ENCODE data around the gene BOK. TPM values are rescaled to one million over a fixed set of nuclear protein-coding genes. Genes with fewer than 3 reads are reported as not detected.

Gene BOK
- total RNA-seq, 1 experiment from 2014 or later: 33.9 TPM

GRCh38 chr2:241551599-241551997, 6.9 kb upstream of the BOK start:
- H4K5ac ChIP-seq (ENCODE audit: insufficient read length, low read depth, low read length): no peak overlapping the region
- H3K9me3 ChIP-seq (ENCODE audit: control insufficient read depth, low read depth, low read length): no peaks in the 10 kb centered on the region
- no peaks in the 10 kb centered on the region for H3K79me1 ChIP-seq (ENCODE audit: insufficient read depth, low read depth, low read length, poor library complexity, severe bottlenecking)
- H3K23me2 ChIP-seq (ENCODE audit: insufficient read length, low read depth, low read length, poor library complexity, severe bottlenecking): no peaks in the 10 kb centered on the region
- H2BK12ac ChIP-seq (ENCODE audit: insufficient read length, low read depth, low read length): no peak overlapping the region
- TF ChIP-seq CTCF (conservative IDR thresholded peaks at IDR 0.05): no peak
- peaks cover 5% of the 10 kb centered on the region; the same call in 1 of the 2 replicates for H3K4me1 ChIP-seq (ENCODE audit: insufficient read depth, low read length)
- H3K27me3 ChIP-seq (ENCODE audit: insufficient read depth, low read length): no peaks in the 10 kb centered on the region
- H3K23ac ChIP-seq (ENCODE audit: insufficient read length, low read depth, low read length): no peak overlapping the region
- H4K8ac ChIP-seq (replicated peaks; ENCODE audit: insufficient read length, low read depth, low read length): no peak overlapping the region
- Mint-ChIP-seq H3K27ac (peak overlapping the region in 1 of 3 experiments; percentile 82; a peak in 1 of 7 replicates), H3K4me3 (no peak overlapping the region), H3K36me3 (ENCODE audit: insufficient read depth in 1 of 3, low read depth in 3 of 3) (no peaks in the 10 kb centered on the region; a peak in 1 of 7 replicates), H3K4me1 (peaks cover 13 to 14% of the 10 kb centered on the region in 2 experiments), H3K27me3 (ENCODE audit: low read depth) (peaks cover 6% of the 10 kb centered on the region), H3K9me3 (no peaks in the 10 kb centered on the region)
- no peak overlapping the region; the same call in 1 of the 2 replicates for H3K14ac ChIP-seq (ENCODE audit: insufficient read depth, low read length)
- no peak overlapping the region for H2AK5ac ChIP-seq (ENCODE audit: insufficient read length, low read length)
- H3K27ac ChIP-seq (ENCODE audit: insufficient read length, low read depth, low read length): no peak overlapping the region
- H2BK5ac ChIP-seq (ENCODE audit: insufficient read length, low read length): no peak overlapping the region
- H3K4me2 ChIP-seq (ENCODE audit: insufficient read depth, insufficient read length, low read length): no peak overlapping the region
- H3K9ac ChIP-seq (ENCODE audit: extremely low read depth, insufficient read length, low read length): no peak overlapping the region
- H2BK20ac ChIP-seq (ENCODE audit: low read depth, low read length, poor library complexity, severe bottlenecking): no peak overlapping the region
- no peaks in the 10 kb centered on the region for H3K79me2 ChIP-seq (ENCODE audit: insufficient read depth, low read length)
- H2BK120ac ChIP-seq (ENCODE audit: low read depth, low read length, poor library complexity, severe bottlenecking): no peak overlapping the region
- H2BK15ac ChIP-seq (ENCODE audit: low read depth, low read length): no peak overlapping the region
- H4K91ac ChIP-seq (ENCODE audit: insufficient read length, low read depth, low read length): no peak overlapping the region
- no peak overlapping the region for H3T11ph ChIP-seq (ENCODE audit: low read length)
- WGBS (ENCODE audit: extremely low coverage, insufficient read length, low lambda C conversion rate): no CpG with 5 or more reads among the region's 12 CpGs
- no peak for DNase-seq
- no peak overlapping the region for H3K18ac ChIP-seq (ENCODE audit: insufficient read length, low read depth, low read length)
- no peak overlapping the region for H3K56ac ChIP-seq (ENCODE audit: insufficient read length, low read depth, low read length)
- no peak overlapping the region for H2AFZ ChIP-seq (ENCODE audit: low read length)
- no peak overlapping the region for H3K4ac ChIP-seq (ENCODE audit: low read depth, low read length)
- H4K20me1 ChIP-seq (ENCODE audit: control insufficient read depth, insufficient read depth, insufficient read length): no peaks in the 10 kb centered on the region
